K562 (cell line): Measurements from ENCODE around the gene CREB3L4. TPM values are rescaled to one million over a fixed set of nuclear protein-coding genes. Genes with fewer than 3 reads are reported as not detected.

Experiments used
- BRF2 ChIP-seq: IDR thresholded peaks from 3 replicates; pipeline ENCODE4 v1.6.1; 2011; ENCODE audit warnings: borderline replicate concordance, mild to moderate bottlenecking; ENCODE audit not compliant: insufficient read length, insufficient read depth
- FOXJ2 ChIP-seq: fragments of 200-800 bp; sonication (Bioruptor generic); IDR thresholded peaks from 2 replicates; pipeline ENCODE4 v1.6.1; 2016; ENCODE audit warnings: missing genetic modification characterization, missing compliant biosample characterization
- FOXK1 ChIP-seq: sonication (generic); formaldehyde crosslinking; IDR thresholded peaks from 2 replicates; pipeline ENCODE4 v1.8.0; 2022; ENCODE audit warnings: missing genetic modification reagents, mild to moderate bottlenecking, borderline replicate concordance
- GABPB1 ChIP-seq: sonication (generic); formaldehyde crosslinking; IDR thresholded peaks from 2 replicates; pipeline ENCODE4 v1.8.0; 2022; ENCODE audit warnings: mild to moderate bottlenecking, missing genetic modification reagents
- GATA2 ChIP-seq: sonication (generic); formaldehyde crosslinking; IDR thresholded peaks from 2 replicates; pipeline ENCODE4 v1.4.0; 2020; ENCODE audit warnings: mild to moderate bottlenecking, missing genetic modification reagents
- HMGN3 ChIP-seq: IDR thresholded peaks from 2 replicates; pipeline ENCODE4 v1.6.1; 2011; ENCODE audit warnings: borderline replicate concordance, low read depth, mild to moderate bottlenecking, mixed read lengths, low read length; ENCODE audit not compliant: insufficient read length; ENCODE audit errors: extremely low read depth
- HSF4 ChIP-seq: fragments of 250-450 bp; sonication (Bioruptor Pico); IDR thresholded peaks from 2 replicates; pipeline ENCODE4 v2.1.2; 2022; ENCODE audit warnings: mild to moderate bottlenecking, moderate library complexity, borderline replicate concordance
- MYC ChIP-seq, 2 experiments: fragments of 250-450 bp in 1 of 2; sonication (Bioruptor Pico) in 1 of 2; IDR thresholded peaks; 2 replicates each; pipeline versions ENCODE4 v1.5.1 to v1.6.1; 2012 to 2021; ENCODE audit warnings: low read depth in 2 of 2, borderline replicate concordance in 1 of 2, improper control_type of control experiment in 1 of 2, low read length in 1 of 2, mild to moderate bottlenecking in 1 of 2, moderate library complexity in 1 of 2
- POLR2AphosphoS5 ChIP-seq: IDR thresholded peaks from 2 replicates; pipeline ENCODE4 v1.6.1; 2011; ENCODE audit warnings: mild to moderate bottlenecking, low read depth, low read length, moderate library complexity; ENCODE audit not compliant: control insufficient read depth, insufficient read depth
- SIN3B ChIP-seq: fragments of 450-650 bp; IDR thresholded peaks from 2 replicates; pipeline ENCODE4 v1.6.1; 2017; ENCODE audit warnings: low read depth, mild to moderate bottlenecking, moderate library complexity
- TBP ChIP-seq: optimal IDR thresholded peaks from 2 replicates; pipeline ENCODE3; 2011; ENCODE audit warnings: low read depth, low read length, improper control_type of control experiment
- ZNF134 ChIP-seq: fragments of 250-450 bp; sonication (Bioruptor Pico); conservative IDR thresholded peaks from 2 replicates; pipeline ENCODE4 v1.4.0; 2020
- ZNF584 ChIP-seq: fragments of 200-800 bp; sonication (Bioruptor generic); IDR thresholded peaks from 2 replicates; pipeline ENCODE4 v1.6.1; 2016; ENCODE audit warnings: low read depth, mild to moderate bottlenecking, missing genetic modification characterization, missing compliant biosample characterization
- polyA plus RNA-seq, 8 experiments: library from polyadenylated mRNA; depleted of rRNA in 4 of 8; stranded (reverse) in 5 of 8; unstranded in 3 of 8; fragments of >200 nt; fragmentation: Nextera tagmentation in 2 of 8; fragmentation: Illumina TruSeq in 1 of 8; extraction: Ambion mirVana in 2 of 8; extraction: Trizol in 1 of 8; gene quantifications; 2 replicates each; pipeline versions ENCODE4 v1.2.1 to v1.2.3, GENCODE V29; 2011 to 2014; ENCODE audit warnings: inconsistent platforms in 1 of 8, missing spikeins in 1 of 8
- total RNA-seq, 7 experiments: library from RNA; depleted of rRNA in 6 of 7; stranded (reverse); fragments of >200 nt in 6 of 7; fragmentation: Illumina TruSeq in 2 of 7; extraction: Trizol in 2 of 7; gene quantifications; 2 replicates each; pipeline versions ENCODE4 v1.2.1 to v1.2.3, GENCODE V29; 2011 to 2021; ENCODE audit warnings: low replicate concordance in 1 of 7
- TF ChIP-seq, protein P1 (sequence below): fragments of 450-650 bp; formaldehyde crosslinking; IDR thresholded peaks from 2 replicates; pipeline ENCODE4 v1.4.0; 2020; ENCODE audit warnings: mild to moderate bottlenecking, moderate library complexity
- TF ChIP-seq, protein P2 (sequence below): fragments of 200-800 bp; sonication (Bioruptor generic); IDR thresholded peaks from 2 replicates; pipeline ENCODE4 v1.6.1; 2017; ENCODE audit warnings: missing genetic modification characterization, missing compliant biosample characterization

The CREB3L4 gene
- total and polyA plus RNA-seq, 9 of the 15 experiments (the other 6 are each of a cell fraction or from before 2014, with no cell fraction given): 9.9 to 18.6 (median 13.9) TPM

DNA sequence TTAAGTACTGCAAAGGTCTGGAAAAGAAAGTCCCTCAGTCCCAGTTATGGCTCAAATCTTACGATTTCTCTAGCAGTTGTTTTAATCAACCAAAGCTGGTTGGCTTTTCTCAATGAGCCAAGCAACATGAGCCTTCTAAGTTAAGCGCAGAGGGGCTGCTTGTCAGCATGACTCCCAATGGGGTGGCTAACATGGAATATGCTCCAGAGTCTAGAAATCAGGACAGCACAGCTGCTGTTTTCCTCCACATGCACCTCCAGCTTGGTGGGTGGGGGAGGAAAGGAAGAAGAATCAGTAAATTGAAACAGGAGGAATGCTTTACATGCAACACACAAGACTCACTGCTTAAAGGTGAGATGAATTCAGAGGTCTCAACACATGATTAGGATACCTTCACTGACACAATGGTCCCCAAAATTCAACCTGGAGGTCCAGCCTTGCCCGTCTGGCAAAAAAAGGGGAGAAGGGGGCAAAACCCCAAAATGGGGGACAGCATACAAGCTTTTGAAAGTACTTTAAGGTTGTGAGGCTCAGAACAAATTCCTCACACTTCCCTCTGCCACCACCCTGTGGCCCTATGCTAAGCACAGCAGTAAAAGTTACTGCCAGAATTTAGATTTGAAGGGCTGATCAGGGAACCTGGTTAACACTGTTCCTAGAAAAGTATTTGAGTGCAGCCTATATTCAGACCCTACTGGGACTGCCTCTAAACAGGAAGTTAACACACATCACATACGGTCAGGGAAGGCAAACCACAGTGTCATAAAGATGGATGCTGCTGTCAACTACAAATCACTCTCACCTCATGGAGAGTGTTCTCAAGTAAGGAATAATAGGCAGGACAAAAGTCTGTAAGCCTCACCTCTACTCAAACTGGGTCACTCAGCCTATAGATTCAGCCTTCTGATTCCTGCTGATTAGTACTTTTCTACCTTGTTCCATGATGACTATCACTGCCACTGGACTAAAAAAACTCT, 47.5 kb upstream of the CREB3L4 start (continued):
- TF ChIP-seq, protein P1, sequence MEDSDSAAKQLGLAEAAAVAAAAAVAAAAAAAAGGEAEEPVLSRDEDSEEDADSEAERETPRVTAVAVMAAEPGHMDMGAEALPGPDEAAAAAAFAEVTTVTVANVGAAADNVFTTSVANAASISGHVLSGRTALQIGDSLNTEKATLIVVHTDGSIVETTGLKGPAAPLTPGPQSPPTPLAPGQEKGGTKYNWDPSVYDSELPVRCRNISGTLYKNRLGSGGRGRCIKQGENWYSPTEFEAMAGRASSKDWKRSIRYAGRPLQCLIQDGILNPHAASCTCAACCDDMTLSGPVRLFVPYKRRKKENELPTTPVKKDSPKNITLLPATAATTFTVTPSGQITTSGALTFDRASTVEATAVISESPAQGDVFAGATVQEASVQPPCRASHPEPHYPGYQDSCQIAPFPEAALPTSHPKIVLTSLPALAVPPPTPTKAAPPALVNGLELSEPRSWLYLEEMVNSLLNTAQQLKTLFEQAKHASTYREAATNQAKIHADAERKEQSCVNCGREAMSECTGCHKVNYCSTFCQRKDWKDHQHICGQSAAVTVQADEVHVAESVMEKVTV (CRISPR knock-in tag): peak; percentile 25; the same call in 1 of the 2 replicates
- TF ChIP-seq MYC (IDR thresholded peaks at IDR 0.05; ENCODE audit: low read depth, low read length) (0 out of 2 replicates have a peak, but pooled peaks have one; percentile 32), MYC (CRISPR knock-in tag; IDR thresholded peaks at IDR 0.05; ENCODE audit: borderline replicate concordance, low read depth) (no peak), TBP (peak; percentile 59), ZNF584 (CRISPR knock-in tag) (no peak), POLR2AphosphoS5 (no peak; the same call in 1 of the 2 replicates), HMGN3 (no peak), HSF4 (no peak), GABPB1 (CRISPR knock-in tag) (peak; percentile 79), SIN3B (no peak), ZNF134 (CRISPR knock-in tag) (no peak), FOXK1 (CRISPR knock-in tag) (no peak), BRF2 (no peak), FOXJ2 (tag) (no peak), GATA2 (CRISPR knock-in tag) (peak; percentile 73)
- TF ChIP-seq, protein P2, sequence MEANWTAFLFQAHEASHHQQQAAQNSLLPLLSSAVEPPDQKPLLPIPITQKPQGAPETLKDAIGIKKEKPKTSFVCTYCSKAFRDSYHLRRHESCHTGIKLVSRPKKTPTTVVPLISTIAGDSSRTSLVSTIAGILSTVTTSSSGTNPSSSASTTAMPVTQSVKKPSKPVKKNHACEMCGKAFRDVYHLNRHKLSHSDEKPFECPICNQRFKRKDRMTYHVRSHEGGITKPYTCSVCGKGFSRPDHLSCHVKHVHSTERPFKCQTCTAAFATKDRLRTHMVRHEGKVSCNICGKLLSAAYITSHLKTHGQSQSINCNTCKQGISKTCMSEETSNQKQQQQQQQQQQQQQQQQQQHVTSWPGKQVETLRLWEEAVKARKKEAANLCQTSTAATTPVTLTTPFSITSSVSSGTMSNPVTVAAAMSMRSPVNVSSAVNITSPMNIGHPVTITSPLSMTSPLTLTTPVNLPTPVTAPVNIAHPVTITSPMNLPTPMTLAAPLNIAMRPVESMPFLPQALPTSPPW: peak; percentile 37; the same call in 1 of the 2 replicates
